ENCODE measurements around the gene LRRC4C.
"Not testable (repeated sequence)": the region's sequence is repeated elsewhere in the genome, so short reads cannot be mapped to it uniquely, and the experiment has no call there.

Gene LRRC4C

GRCh38 chr11:41005986-41006385, 453.5 kb downstream of the LRRC4C start:
- no peak for DNase-seq

GRCh38 chr11:41003339-41004282, 455.8 kb downstream of the LRRC4C start:
- DNase-seq, result no peak

- DNase-seq, result no peak
These were observed 460.5 kb downstream of the LRRC4C start for GRCh38 chr11:40998920-40999319.

- no peak for DNase-seq
These were observed 471.5 kb downstream of the LRRC4C start for GRCh38 chr11:40987776-40988435.

- DNase-seq, result no peak
These were observed 473.1 kb downstream of the LRRC4C start for GRCh38 chr11:40986320-40986719.

GRCh38 chr11:40975076-40975475, 484.4 kb downstream of the LRRC4C start:
- DNase-seq, result no peak

GRCh38 chr11:40974186-40974795, 485.2 kb downstream of the LRRC4C start:
- DNase-seq, result no peak

GRCh38 chr11:40958707-40959106, 500.7 kb downstream of the LRRC4C start:
- DNase-seq, result no peak

GRCh38 chr11:40952479-40952878, 507.0 kb downstream of the LRRC4C start:
- no peak for DNase-seq

- DNase-seq, result no peak
These were observed 521.5 kb downstream of the LRRC4C start for GRCh38 chr11:40938002-40938401.

GRCh38 chr11:40924915-40925314, 534.5 kb downstream of the LRRC4C start:
- DNase-seq, result no peak

GRCh38 chr11:40921246-40921645, 538.2 kb downstream of the LRRC4C start:
- DNase-seq, result no peak

- not testable (repeated sequence) for DNase-seq
These were observed 548.7 kb downstream of the LRRC4C start for GRCh38 chr11:40910774-40911173.

- DNase-seq, result no peak
These were observed 565.0 kb downstream of the LRRC4C start for GRCh38 chr11:40894501-40894900.

- no peak for DNase-seq
These were observed 574.0 kb downstream of the LRRC4C start for GRCh38 chr11:40885250-40885954.

GRCh38 chr11:40882301-40882700, 577.2 kb downstream of the LRRC4C start:
- DNase-seq, result no peak

GRCh38 chr11:40879911-40880310, 579.5 kb downstream of the LRRC4C start:
- no peak for DNase-seq

- DNase-seq, result no peak
These were observed 581.5 kb downstream of the LRRC4C start for GRCh38 chr11:40877981-40878380.

- no peak for DNase-seq
These were observed 582.2 kb downstream of the LRRC4C start for GRCh38 chr11:40877256-40877655.

- DNase-seq, result no peak
These were observed 591.3 kb downstream of the LRRC4C start for GRCh38 chr11:40867991-40868632.

- DNase-seq, result not testable (repeated sequence)
These were observed 601.7 kb downstream of the LRRC4C start for GRCh38 chr11:40857754-40858153.

- no peak for DNase-seq
These were observed 616.6 kb downstream of the LRRC4C start for GRCh38 chr11:40842750-40843339.
